GM19468 (cell line): ENCODE results near the gene FBXW8.

Source experiments
- ATAC-seq: cut with Tn5 transposase; IDR thresholded peaks from one replicate; pipeline ENCODE4 v1.9.1; 2021; ENCODE audit warnings: mild to moderate bottlenecking, moderate library complexity, moderate number of reproducible peaks; ENCODE audit not compliant: unreplicated experiment; ENCODE audit errors: extremely low read depth

The FBXW8 gene

DNA sequence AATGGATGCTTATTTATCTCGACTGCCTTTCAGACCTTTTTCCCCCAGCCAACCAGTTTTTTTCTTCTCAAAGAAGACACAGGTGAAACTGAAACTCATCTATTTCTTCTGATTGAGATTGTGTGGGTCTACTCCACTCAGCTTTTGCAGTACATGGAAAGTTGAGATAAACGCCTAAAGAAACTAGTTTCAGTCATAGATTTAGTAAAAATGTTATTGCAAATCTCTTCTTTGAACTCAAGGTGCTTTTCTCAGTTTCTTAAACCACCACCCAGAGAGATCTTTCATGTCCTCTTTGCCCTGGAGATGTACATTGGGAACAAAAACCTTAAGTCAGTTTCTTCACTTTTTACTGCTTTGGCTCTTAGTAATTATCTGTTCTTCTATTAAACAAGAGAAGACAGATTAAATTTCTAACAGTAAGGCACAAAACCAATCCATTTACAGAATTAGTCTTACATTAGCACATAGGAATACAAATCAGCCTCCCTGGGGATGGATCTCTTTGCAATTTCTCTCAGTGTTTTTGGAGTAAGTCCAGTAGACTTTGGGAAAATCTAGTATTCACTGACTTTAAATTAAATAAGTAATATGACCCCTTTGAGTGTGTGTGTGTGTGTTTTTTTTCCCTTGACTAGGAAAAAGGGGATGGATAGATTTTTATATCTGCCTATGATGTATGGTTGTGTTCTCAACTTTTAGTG is 11.6 kb downstream of the FBXW8 start:
- ATAC-seq: peak; percentile 40

DNA sequence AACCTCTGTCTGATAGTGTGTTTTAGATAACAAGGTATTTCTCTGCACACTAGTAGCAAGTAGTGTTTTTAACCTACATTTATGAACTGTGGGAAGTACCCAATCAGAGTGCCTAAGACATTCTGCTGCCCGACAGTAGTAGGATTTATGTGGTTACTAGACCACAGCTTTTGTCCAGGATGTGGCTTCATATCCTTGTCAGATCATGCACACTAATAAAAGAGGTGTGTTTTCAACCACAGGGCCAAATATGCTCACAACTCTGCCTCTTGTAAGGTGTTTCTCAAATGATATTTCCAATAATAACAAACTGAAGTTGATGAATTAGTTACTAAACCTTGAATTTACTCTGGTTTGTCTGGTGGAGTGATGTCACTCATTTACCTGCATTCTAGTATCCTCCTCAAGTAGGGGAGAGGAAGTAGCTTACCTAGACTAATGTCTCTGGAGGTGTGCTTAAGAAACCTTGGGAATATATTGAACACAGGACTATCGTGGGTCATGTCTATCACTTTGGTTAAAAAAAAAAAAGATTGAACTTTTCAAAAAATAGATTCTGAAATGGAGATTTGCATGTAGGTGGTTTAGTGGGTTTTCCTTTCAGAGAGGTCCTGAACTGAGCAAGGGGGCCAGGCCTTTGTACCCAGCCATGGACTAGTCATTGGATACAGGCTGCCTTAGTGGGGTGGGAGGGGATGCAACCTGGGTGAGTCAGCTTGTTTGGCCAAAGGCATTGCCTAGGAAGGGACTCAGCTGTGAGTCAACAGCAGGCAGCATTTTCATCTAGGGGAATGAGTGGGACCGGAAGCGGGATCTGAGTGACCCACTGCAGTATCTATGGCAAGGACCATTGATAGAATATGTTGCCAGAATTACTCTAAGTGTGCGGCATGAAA is 14.1 kb downstream of the FBXW8 start:
- ATAC-seq: peak; percentile 85

DNA sequence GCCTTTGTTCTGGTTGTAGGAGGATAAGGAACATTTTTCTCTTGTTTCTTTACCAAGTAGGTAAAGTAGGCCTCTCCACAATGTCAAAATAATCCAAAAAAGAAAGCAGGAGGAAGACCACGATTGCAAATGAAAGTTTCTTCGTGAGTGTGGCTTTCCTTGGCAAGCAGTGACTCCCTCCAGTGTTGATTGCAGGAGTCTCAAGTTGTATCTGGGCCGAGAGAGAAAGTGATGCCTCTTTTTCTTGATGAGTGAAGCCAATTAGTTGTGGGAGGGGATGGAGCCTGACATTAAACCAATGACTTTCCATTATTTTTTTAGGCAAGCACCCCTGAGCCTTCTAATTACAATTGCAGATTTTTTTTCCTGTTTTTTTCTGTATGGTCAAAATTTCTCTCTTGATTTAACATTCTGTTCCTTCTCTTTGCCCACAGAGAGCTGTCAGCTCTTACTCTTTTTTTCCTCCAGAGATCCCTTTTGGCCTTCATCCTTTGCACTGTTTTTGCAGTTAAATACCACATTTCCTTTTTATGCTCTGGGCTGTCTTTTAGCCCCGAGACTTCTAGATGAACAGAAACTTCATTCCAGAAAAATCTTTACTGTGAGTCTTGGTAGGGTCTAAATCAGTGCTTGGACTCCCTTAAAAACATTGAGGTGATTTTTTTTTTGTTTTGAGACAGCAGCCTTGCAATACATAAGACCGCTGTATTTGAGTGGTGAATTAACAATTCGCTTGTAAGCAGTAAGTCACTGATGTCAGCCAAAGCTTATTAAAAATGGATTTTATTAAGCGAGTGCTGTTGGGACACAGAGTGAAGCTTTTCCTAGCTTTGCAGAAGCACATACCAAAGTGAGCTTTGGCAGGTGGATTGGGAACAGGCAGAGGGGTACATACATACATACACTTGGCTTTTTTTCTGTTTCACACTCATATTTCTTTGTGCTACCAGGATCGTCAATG is 15.8 kb downstream of the FBXW8 start:
- ATAC-seq: no peak

DNA sequence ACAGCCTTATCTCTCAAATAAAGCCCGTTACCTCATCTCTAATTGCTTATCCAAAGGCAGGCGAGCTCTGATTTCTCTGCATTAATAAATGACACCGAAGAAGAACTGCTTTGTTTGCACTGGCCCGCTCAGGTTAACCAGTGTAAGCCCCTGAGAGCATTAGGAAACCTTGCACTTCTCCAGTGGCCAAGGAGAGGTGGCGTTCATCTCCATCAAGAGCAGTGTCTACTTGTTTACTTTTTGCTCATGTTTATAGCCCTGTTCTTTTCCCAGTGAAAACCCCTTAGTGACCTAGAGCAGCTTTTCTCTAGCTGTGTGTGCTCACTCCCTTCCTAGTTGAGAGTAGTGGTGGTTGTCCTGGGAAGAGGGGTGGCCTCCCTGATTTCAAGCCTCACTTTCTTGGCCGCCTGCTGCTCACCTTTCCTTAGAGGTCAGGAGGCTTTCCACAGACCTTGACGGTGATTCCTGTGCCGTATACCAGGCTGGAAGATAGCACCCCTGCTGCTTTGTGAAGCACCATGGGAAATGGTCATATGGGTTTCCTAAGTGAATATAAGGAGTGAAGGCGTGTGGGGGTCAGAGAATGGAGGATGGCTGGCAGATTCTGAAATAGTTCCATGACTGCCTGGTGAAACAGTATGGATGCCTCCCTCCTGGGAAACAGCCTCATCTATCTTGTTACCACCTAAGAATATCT is 16.6 kb downstream of the FBXW8 start:
- ATAC-seq: no peak

DNA sequence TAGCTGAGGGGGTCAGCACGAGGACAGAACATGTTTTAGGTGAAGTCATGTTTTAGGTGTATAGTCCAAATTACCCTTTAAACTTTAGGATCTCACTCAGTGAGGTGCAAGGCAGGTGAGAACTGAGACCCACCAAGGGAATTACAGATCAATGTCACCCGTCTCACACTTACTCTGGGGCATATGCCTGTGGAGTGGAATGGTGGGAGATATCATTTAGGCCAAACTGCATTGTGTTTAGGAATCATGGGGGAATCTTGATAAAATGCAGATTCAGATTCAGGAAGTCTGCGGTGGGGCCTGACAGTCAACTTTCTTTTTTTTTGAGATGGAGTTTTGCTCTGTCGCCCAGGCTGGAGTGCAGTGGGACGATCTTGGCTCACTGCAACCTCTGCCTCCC is 17.8 kb downstream of the FBXW8 start:
- no peak for ATAC-seq

GRCh38 chr12:116929885-116930284 is 19.1 kb downstream of the FBXW8 start:
- ATAC-seq: no peak

DNA sequence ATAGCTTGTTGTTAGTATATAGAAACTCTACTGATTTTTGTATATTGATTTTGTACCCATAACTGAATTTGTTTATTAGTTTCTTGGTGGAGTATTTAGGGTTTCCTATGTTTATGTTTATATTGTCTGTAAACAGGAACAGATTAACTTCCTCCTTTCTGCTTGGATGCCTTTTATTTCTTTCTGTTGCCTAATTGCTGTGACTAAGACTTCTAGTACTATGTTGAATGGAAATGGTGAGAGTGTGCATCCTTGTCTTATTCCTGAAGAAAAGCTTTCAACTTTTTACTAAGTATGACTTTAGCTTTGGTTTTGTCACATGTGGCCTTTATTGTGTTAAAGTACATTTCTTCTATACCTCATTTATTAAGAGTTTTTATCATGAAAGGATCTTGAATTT is 20.9 kb downstream of the FBXW8 start:
- no peak for ATAC-seq

- ATAC-seq: no peak
Observed at GRCh38 chr12:116933091-116933490, 22.3 kb downstream of the FBXW8 start.

DNA sequence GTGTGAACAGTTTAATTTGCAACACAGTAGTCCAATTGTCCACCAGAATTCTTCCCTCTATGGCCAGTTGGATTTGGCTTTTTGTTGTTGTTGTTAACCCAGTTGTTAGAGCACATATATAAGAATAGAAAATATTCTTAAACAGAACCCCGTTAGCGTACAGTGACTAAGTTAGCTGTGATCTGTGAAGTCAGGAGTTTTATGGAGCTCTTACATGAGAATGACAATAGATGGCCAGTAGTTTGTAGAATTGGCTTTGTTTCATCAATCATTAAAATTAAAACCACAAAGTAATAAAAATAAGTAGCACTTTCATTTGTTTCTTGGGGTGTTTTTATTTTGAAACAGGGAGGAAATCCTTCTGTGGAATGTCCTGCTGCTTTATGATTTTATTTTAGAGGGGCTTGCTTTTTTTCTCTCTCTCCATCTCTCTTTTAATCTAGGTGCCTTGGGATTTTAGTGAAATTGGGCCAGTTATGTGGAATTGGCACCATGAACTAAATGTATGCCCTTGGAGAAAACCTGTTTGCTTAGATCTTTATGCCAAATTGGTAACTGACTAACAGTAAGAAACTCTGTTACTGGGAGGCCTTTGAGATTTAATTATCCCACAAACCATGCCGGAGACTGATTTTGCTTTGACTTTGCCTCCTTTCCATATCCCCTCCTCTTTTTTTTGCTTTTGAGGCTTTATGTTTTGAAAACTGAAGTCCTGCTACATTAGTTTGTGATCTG is 22.9 kb downstream of the FBXW8 start:
- no peak for ATAC-seq

- no peak for ATAC-seq
Observed at GRCh38 chr12:116934908-116935705, 24.4 kb downstream of the FBXW8 start.

- ATAC-seq: no peak
Observed at GRCh38 chr12:116937640-116938039, 26.9 kb downstream of the FBXW8 start.

DNA sequence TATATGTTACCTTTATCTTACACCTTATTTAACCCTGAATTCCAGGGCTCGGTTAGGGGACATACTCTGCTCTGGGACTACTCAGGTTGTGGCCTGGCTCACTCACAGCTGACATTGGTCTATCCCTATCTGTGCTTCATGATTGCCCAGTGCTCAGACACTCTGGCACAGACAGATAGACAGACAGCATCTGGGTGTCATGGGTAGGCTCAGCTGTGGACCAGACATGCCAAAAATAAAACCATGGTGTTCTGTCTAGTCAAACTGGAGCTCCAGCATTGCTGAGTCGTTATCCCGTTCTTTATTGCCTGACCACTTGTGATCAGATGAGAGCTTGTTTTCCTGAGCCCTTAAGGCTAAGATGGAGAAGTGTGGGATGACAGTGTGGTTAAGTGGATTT is 29.0 kb downstream of the FBXW8 start:
- ATAC-seq: no peak

GRCh38 chr12:116941188-116941587 is 30.4 kb downstream of the FBXW8 start:
- ATAC-seq: no peak

GRCh38 chr12:116943419-116944372 is 32.9 kb downstream of the FBXW8 start:
- ATAC-seq: no peak

GRCh38 chr12:116945886-116946550 is 35.3 kb downstream of the FBXW8 start:
- no peak for ATAC-seq

DNA sequence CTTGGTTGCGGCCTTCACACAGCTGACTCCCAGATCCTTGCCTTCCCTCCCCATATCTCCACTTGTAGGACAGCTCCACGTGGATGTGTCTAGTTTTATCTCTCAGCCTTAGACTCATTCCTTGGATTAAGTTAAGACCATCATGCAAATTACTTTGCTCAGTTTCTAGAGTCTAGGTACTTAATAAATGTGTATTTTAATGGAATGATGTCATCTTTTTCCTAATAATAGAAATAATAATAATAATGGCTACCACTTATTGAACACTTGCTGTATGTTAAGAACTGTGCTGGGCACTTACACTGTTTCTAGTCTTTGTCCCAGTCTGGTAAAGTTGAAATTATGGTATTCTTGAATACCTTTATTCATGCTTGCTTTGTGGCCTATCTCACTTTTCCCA is 37.5 kb downstream of the FBXW8 start:
- ATAC-seq: no peak
